GM21423 (cell line): ENCODE results near the gene NECAP2.
"Not testable (repeated sequence)": the region's sequence is repeated elsewhere in the genome, so short reads cannot be mapped to it uniquely, and the experiment has no call there.

Source experiments
- ATAC-seq: cut with Tn5 transposase; IDR thresholded peaks from one replicate; pipeline ENCODE4 v1.9.1; 2021; ENCODE audit warnings: mild to moderate bottlenecking, moderate library complexity; ENCODE audit not compliant: unreplicated experiment

Gene NECAP2

DNA sequence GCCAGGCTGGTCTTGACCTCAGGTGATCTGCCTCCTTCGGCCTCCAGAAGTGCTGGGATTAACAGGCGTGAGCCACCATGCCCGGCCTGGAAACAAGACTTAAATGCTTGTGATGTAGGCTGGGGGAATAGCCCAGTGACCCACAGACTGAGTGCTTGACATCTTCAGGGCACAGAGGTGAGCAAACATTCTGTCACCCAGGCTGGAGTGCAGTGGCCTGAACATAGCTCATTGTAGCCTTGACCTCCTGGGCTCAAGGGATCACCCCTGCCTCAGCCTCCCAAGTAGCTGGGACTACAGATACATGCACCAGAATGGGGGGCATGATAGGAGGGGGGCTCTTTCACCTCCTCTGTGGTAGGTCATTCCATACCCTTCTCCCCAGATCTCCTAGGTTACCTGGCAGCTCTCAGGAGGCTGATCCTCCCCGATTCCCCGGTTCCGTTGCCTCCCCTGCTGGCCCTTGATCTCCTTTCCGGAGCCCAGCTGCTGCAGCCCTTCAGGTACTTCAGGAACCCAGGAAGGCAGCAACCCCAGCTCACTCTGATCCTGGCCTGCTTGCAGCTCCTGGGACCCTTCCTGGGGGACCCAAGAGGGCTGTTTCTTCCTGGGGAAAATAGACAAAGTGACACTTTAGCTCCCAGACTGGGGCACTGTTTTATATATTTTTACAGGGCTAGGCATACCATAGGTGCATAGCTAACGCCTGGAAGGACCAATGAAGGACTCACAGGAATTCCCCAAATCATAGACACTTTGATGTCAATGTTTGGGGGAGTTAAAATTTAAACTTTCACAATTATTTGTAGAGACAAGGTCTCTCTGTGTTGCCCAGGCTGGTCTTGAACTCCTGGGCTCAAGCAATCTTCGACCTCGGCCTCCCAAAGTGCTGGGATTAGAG is 15.1 kb upstream of the NECAP2 start:
- ATAC-seq: no peak

DNA sequence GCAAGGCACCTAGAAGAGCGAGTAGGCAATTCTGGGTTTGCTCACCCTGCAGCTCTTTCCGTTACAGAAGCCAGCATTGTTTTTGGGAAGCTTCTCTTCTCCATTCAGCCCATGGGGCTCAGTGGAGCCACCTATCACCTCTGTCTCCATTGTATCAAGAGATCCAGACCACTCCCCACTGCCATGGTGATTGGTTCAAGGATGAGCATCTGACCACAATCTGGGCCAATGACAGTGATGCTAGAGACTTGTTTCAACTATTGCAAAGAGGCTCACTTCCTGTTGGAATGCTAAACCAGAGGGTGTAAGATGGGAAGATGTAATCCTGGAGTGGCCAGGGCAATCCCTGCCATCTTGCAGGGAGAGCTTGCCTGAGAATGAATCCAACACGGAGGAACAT is 9.9 kb upstream of the NECAP2 start:
- no peak for ATAC-seq

DNA sequence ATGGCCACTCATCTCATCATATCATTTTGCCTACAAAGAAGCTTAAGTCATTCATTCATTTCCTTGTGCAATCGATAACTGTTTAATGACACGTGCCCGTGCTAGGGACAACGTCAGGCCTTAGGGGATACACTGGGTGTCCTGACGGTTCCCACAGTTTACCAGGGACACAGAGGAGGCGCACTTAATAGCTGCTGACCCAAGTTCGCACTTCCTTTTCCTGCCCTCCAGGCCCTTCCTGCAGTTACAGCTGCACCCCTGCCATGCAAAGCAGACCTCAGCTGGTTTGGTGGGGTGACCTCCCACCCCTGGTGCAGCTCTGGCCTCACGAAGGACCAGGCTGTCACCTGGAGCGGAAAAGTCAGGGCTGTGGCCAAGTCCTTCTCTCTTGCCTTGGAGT is 7.5 kb upstream of the NECAP2 start:
- ATAC-seq: no peak

DNA sequence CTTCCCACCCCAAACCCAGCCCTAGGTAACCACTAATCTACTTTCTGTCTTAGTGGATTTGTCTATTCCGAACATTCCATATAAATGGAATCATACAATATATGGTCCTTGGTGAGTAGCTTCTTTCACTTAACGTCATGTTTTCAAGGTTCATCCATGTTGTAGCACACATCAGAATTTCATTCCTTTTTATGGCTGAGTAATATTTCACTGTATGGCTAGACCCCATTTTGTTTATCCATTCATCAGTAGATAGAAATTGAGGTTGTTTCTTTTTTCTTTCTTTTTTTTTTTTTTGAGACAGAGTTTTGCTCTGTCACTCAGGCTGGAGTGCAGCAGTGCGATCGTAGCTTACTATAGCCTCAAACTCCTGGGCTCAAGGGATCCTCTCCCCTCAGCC is 6.5 kb upstream of the NECAP2 start:
- ATAC-seq: no peak

DNA sequence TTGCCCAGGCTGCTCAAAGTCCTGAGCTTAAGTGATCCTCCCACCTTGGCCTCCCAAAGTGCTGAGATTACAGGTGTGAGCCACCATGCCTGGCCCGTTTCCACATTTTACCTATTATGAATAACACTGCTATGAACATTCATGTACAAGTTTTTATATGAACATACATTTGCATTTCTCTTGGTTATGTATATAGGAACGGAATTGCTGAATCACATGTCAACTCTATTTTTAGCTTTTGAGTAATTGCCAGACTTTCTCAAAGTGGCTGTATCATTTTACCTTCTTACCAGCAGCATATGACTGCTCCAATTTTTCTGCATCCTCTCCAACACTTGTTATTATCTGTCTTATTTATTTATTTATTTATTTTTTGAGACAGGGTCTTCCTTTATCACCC is 6.0 kb upstream of the NECAP2 start:
- no peak for ATAC-seq

DNA sequence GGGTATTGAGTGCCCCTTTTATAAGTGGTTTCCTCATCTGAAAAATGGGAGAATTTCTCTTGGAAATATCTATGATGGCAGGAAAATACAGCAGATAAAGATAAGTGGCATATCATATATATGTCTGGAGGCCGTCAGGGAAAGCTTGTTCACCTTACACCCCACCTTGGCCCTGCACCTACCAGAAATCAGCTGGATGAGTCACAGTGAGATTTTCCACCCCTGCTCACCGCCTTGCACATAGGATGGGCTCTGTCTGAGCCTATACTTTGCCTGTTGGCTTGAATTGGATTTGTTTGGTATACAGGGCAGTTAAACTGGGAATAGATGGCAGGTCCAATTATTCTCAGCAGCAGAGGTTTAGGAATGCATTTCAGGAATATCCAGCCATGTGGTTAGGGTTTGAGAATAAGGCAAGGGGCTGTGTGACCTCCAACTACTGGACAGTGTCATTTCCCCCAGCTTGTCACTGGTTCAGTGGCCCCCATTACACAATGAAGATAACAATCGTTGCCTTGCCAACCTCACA is 3.5 kb upstream of the NECAP2 start, which contains the start of gene SPATA21:
TSS of gene SPATA21 (minus strand) at position 479 of the 529 bp plus-strand sequence. CDS start 6,053 bp downstream, outside the sequence.
- ATAC-seq: no peak

- no peak for ATAC-seq
Measured at GRCh38 chr1:16438516-16438915, 2.0 kb upstream of the NECAP2 start.

DNA sequence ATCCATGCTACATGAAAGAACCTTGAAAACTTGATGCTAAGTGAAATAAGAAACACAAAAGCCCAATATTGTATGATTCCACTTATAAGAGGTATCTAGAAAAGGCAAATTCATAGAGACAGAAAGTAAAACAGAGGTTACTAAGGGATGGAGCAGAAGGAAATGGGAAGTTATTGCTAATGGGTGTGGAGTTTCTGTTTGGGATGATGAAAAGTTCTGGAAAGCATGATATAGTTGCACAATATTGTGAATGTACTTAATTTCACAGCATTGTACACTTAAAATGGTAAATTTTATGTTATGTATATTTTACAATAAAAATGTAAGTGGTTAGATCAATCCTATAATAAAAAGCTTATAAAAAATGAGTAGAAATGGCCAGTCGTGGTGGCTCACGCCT is 1.6 kb upstream of the NECAP2 start:
- ATAC-seq: no peak

- peak; percentile 23 for ATAC-seq
Measured at GRCh38 chr1:16440131-16440469, 424 bp upstream of the NECAP2 start.

- no peak for ATAC-seq
Measured at GRCh38 chr1:16441282-16441665, 750 bp downstream of the NECAP2 start.

DNA sequence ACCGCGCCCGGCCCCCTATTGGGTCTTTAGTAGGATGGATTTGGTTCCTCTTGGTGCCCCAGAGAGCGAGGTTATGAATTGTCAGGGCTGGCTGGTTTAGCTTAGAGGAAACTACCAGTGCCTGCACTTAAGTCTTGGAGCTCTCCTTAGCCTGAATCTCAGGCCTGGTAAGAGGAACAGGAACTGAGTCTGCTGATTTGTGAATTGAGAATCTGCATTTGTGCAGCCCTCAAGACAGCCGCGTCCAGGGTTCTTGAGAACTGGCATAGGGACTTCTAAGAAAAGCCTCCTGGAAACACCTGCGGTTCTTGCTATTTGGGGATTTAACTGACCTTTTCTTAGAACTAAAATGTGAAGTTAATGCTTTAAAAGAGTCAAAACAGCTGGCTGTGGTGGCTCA is 1.7 kb downstream of the NECAP2 start:
- no peak for ATAC-seq

GRCh38 chr1:16442941-16443340 is 2.4 kb downstream of the NECAP2 start:
- ATAC-seq: no peak

- no peak for ATAC-seq
Measured at GRCh38 chr1:16443975-16444770, 3.6 kb downstream of the NECAP2 start.

DNA sequence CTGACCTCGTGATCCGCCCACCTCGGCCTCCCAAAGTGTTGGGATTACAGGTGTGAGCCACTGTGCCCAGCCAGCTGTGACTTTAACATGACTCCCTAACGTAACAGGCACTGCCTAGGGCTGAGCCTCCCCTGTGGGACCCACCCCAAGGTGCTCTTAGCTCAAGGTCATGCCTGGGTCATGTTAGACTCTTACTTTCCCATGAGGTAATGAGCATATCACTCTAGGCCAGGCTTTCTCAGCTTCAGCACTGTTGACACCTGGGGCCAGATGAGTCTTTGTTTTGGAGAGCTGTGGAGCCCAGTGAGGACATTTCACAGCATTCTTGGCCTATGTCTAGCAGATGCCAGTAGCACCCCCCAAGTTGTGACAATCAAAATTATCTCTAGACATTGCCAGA is 4.5 kb downstream of the NECAP2 start:
- no peak for ATAC-seq

GRCh38 chr1:16446116-16446515 is 5.6 kb downstream of the NECAP2 start:
- ATAC-seq: no peak

- no peak for ATAC-seq
Measured at GRCh38 chr1:16447641-16448040, 7.1 kb downstream of the NECAP2 start.

DNA sequence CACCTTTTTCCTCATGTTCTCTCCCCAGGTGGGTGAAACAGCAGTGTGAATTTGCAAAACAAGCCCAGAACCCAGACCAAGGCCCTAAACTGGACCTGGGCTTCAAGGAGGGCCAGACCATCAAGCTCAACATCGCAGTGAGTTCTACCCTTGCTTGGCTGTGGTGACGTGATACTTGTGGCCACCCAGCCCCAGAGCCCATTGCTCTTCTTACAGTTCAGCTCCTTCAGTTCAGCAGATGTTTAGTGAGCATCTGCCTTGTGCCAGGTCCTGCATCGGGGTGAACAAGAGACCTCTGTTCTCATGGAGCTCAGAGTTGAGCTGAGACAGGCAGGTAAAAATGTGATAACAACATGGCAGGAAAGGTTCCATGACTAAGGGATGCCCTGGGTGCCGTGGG is 8.5 kb downstream of the NECAP2 start:
- ATAC-seq: no peak

- no peak for ATAC-seq
Measured at GRCh38 chr1:16449666-16450065, 9.1 kb downstream of the NECAP2 start.

- no peak for ATAC-seq
Measured at GRCh38 chr1:16450863-16451481, 10.4 kb downstream of the NECAP2 start.

GRCh38 chr1:16451841-16452528 is 11.5 kb downstream of the NECAP2 start:
- no peak for ATAC-seq

- not testable (repeated sequence) for ATAC-seq
Measured at GRCh38 chr1:16454909-16455308, 14.4 kb downstream of the NECAP2 start.
